Spinal cord (tissue), 10 donors: ENCODE measurements around the gene SLC2A9. TPM values are rescaled to one million over a fixed set of nuclear protein-coding genes. Genes with fewer than 3 reads are reported as not detected.

ENCODE experiments used
- DNase-seq, 6 donors: peaks; one replicate each; pipeline versions ENCODE4 v3.0.0 to v3.0.0-alpha.2; 2013 to 2015; ENCODE audit warnings: low spot score in 6 of 6, low read depth in 4 of 6
- H3K27ac ChIP-seq: one replicate; pipeline ENCODE4 v1.5.1; 2013; ENCODE audit warnings: low read depth, low read length, control low read depth
- H3K27me3 ChIP-seq: one replicate; pipeline ENCODE4 v1.6.1; 2013; ENCODE audit warnings: low read length; ENCODE audit not compliant: control insufficient read depth, insufficient read depth
- H3K36me3 ChIP-seq: one replicate; pipeline ENCODE4 v1.6.1; 2013; ENCODE audit warnings: low read length; ENCODE audit not compliant: control insufficient read depth, insufficient read depth
- H3K4me1 ChIP-seq: one replicate; pipeline ENCODE4 v1.6.1; 2013; ENCODE audit warnings: low read length; ENCODE audit not compliant: control insufficient read depth, insufficient read depth
- H3K4me3 ChIP-seq: one replicate; pipeline ENCODE4 v1.5.1; 2013; ENCODE audit warnings: low read depth, low read length, control low read depth
- H3K9me3 ChIP-seq: one replicate; pipeline ENCODE4 v1.6.1; 2013; ENCODE audit warnings: low read length; ENCODE audit not compliant: control insufficient read depth, insufficient read depth
- WGBS: methylation state at CpG from one replicate; pipeline ENCODE4 v1.1.5; 2013; ENCODE audit warnings: missing lambda C conversion rate; ENCODE audit not compliant: insufficient coverage; 5-methylcytosine and 5-hydroxymethylcytosine counted together
- polyA plus RNA-seq, 2 donors: library from polyadenylated mRNA; unstranded; fragments of 120-200 nt; gene quantifications; one replicate each; pipeline ENCODE4 v1.2.1, GENCODE V29; 2013; ENCODE audit not compliant: insufficient read length in 2 of 2
- total RNA-seq, 2 donors: library from RNA; depleted of rRNA in 1 of 2; stranded (reverse); fragments of 120-200 nt in 1 of 2; fragments of >200 nt in 1 of 2; gene quantifications; one replicate each; pipeline versions ENCODE4 v1.2.3 to v1.2.4, GENCODE V29; 2013 to 2014
- donor health status: healthy.

Gene SLC2A9
- total and polyA plus RNA-seq, 4 donors, result 2.0 to 4.4 (median 3.7) TPM

DNA sequence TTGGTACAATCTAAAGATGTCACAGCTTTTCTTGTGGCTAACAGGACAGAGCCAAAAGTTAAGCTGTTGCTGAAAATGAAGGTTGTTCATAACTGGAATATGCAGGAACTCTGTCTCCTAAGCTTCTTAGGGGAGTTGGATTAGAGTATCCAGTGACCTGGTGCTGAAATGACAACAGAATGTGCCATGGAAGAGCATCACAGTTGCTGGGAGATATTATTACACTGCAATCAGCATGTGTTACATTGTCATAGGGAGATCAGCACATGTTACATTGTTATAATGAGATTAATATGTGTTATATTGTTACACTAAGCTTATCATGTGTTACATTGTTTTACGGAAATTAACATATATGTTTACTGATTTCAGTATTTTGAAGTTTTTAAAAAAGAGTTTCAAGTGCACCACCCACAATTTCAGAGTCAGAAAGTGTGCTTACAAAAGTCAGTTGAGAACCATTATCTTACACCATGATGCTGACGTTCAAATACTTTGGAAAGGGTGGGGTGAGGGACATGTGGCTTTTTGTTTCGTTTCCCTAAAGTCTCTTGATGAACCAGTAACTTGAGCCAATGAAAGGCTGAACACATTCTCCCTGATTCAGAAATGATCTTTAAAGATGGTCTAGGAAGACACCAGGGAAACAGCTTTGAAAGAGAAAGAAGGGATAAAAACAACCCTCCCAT lies 126.5 kb downstream of the SLC2A9 start:
- Histone ChIP-seq H3K4me1 (peaks cover 6% of the 10 kb centered on the region), H3K36me3 (no peaks in the 10 kb centered on the region), H3K4me3 (no peak overlapping the region), H3K9me3 (no peaks in the 10 kb centered on the region), H3K27ac (no peak overlapping the region), H3K27me3 (no peaks in the 10 kb centered on the region)
- 40% methylated on average over 1 of the region's 3 CpGs for WGBS
- no peak for DNase-seq

DNA sequence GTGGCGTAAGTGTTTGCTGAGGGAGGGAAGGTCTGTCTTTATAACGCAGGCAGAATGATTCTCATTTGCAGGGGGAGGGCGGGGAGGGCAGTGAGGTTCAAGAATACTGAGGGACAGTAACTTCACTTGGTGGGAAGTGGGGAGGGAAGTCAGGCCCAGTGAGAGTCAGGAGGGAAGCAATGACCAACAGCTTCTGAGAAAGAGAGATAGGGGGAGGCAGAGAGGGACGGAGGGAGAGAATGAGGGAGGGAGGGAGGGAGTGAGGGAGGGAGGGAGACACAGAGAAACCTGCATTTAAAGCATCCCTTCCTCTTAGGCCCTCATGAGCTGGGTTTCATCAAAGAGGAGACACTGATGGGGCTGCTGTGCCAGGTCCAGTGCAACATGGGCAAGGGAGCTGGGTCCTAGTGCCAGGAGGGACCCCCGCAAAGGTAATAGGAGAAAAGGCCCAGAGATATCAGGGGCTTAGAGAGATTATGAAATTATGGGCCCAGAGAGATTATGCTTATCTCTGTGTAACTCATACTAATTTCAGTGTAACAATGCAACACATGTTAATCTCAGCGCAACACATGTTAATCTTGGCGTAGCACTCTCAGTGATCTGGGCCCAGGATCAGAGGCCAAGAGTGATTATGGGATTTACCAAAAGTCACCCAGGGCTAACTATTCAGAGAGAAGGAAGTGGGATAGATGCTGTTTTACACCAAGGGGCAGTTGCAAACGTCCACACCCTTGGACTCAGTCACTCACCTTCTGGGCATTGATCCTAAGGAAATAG lies 127.8 kb downstream of the SLC2A9 start:
- Histone ChIP-seq H3K27ac (no peak overlapping the region), H3K36me3 (no peaks in the 10 kb centered on the region), H3K4me3 (no peak overlapping the region), H3K27me3 (no peaks in the 10 kb centered on the region), H3K4me1 (peaks cover 2% of the 10 kb centered on the region), H3K9me3 (no peaks in the 10 kb centered on the region)
- DNase-seq, result no peak
- WGBS, result 75% methylated on average over 5 of the region's 8 CpGs

DNA sequence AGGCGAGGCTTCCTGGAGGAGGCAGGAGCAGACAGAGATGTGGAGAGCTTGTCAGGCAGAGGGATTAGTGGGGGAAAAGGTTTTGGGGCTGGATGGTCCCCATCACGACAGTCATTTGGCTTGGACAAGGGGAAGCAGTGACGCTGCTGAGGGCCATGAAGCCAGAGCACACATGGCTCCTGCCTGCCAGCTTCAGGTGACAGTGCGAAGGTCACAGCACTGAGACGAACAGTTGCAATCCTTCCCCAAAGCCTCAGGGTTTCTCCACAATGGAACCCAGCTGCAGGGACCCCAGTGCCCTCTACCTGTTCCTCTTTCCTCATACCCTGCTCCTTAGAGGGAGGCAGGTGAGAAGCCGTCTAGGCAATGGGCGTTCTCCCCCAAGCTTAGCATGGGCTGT lies 129.6 kb downstream of the SLC2A9 start:
- WGBS, result 86% methylated on average over 7 of the region's 7 CpGs
- Histone ChIP-seq H3K27me3 (no peaks in the 10 kb centered on the region), H3K9me3 (no peaks in the 10 kb centered on the region)

DNA sequence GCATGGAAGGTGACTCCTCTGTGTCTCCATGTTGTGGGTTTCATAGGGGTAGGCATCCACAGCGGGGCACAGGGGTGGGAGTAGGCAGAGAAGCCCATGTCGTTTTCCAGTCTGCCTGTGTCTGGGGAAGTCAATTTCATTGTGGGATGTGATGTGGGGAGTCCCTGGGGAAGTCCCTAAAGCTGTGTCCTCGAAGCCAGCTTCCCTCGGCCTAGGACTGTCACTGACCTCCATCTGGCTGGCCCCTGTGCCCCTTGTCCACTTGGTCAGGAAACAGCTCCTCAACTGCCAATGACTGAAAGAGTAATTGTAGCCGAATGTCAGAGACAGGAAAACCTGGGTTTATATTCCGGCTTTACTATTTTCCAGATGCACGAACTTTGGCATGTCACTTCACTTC lies 130.2 kb downstream of the SLC2A9 start:
- Histone ChIP-seq H3K4me1 (no peaks in the 10 kb centered on the region), H3K36me3 (no peaks in the 10 kb centered on the region), H3K27ac (no peak overlapping the region), H3K9me3 (no peaks in the 10 kb centered on the region), H3K27me3 (no peaks in the 10 kb centered on the region), H3K4me3 (no peak overlapping the region)
- 71% methylated on average over 5 of the region's 7 CpGs for WGBS
- DNase-seq, result no peak

More for the DNA sequence above, 129.6 kb downstream of the SLC2A9 start:
- no peaks in the 10 kb centered on the region for H3K36me3 ChIP-seq
- DNase-seq, result no peak
- H3K27ac ChIP-seq, result no peak overlapping the region
- H3K4me1 ChIP-seq, result no peaks in the 10 kb centered on the region
- no peak overlapping the region for H3K4me3 ChIP-seq

DNA sequence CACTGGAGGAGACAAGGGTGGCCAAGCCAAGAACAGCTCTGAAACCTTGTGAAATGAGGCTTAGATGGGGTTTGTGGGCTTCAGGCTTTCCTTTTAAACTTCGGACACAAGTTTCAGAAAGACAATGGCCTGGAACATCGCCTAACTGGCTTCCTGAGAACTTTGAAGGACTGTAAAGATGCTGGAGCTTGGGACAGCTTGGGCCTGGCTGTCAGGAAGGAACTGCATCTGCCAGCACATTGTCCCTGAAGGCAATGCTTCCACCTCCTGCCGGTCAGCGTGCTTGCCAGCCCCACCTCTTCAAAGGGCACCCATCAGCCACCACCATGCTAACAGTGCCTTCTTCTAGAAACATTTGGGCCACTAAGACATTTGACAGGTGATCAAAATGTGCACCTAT lies 132.0 kb downstream of the SLC2A9 start:
- DNase-seq, result no peak
- Histone ChIP-seq H3K9me3 (no peaks in the 10 kb centered on the region), H3K27me3 (no peaks in the 10 kb centered on the region), H3K36me3 (no peaks in the 10 kb centered on the region), H3K27ac (no peak overlapping the region), H3K4me1 (no peaks in the 10 kb centered on the region), H3K4me3 (no peak overlapping the region)
- WGBS, result 85% methylated on average over 4 of the region's 4 CpGs

DNA sequence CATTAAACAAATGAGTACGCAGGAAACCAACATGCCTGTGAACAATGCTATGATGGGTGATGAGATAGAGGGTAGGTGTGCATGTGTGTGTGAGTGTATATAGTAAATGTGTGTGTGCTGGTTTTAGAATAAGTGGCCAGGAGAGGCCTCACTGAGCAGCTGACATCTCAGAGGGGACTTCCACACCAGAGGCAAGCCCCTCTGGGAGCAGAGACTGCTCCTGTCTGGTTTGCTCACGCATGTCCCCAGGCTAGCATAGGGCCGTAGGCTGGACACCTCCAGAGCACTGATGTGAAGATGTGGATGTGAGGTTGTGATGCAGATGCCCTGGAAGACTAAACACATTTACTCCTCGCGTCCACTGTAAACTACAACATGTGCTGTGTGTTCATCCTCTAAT lies 135.3 kb downstream of the SLC2A9 start:
- Histone ChIP-seq H3K9me3 (no peaks in the 10 kb centered on the region), H3K27me3 (no peaks in the 10 kb centered on the region), H3K36me3 (no peaks in the 10 kb centered on the region), H3K4me1 (peaks cover 2% of the 10 kb centered on the region), H3K27ac (no peak overlapping the region), H3K4me3 (no peak overlapping the region)
- 100% methylated on average over 1 of the region's 5 CpGs for WGBS
- no peak for DNase-seq

DNA sequence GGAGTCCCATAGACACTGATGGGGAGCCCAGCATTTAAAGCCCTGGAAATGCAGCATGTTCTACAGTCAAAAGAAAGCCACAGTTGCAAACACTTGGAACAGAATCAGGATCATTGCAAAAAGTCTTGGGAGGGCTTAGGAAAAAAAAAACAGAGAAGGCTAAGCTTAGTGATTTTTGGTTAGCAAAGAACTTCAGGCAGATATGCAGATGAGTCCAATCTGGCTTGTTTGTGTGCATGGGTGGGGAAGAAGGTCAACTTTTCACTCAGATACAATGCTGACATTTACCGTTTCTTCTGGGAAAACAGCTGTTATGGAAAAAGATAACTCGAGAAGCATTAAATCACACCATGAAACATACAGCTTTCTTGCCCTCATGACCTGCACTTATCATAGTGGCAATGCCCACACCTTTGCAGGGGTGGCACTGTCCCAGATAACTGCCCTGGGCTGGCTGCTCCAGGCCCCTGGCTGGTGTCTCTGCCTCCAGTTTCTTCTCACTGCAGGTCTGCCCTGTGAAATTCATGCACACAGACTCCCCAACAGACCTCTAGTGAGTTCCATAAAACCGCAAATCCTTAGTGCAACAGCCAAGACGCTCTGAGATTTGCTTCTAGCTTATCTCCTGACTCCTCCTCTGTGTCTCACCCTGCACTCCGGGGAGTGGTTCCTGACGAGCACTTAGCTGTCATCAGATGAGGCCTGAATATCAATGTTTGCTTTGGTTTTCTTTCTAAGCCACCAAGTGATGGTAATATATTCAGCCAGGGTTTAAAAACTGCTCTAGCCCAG lies 140.7 kb downstream of the SLC2A9 start:
- no peak overlapping the region for H3K27ac ChIP-seq
- no peaks in the 10 kb centered on the region for H3K9me3 ChIP-seq
- DNase-seq, result peak in 1 of 6 donors; percentile 20
- H3K36me3 ChIP-seq, result no peaks in the 10 kb centered on the region
- H3K4me3 ChIP-seq, result no peak overlapping the region
- H3K4me1 ChIP-seq, result peaks cover 11% of the 10 kb centered on the region
- WGBS, result 61% methylated on average over 4 of the region's 6 CpGs
- no peaks in the 10 kb centered on the region for H3K27me3 ChIP-seq

DNA sequence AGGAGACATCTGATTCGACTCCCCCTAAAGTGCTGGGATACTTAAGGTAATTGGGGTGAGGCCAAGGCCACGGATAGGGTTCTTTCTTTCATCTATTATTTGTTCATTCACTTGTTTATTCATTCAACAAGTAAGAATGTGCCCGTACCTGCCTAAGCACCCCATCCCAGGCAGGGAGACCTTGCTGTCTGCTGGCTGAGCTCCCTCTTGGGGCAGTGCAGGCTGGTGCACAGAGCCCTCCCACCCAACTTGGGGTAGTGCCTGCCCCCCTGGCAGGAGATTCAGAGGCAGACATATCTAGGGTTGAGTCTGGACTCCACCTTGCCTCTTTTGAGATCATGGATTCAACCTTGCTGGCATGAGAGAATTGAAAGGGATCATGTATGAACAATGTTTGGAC lies 144.2 kb downstream of the SLC2A9 start:
- no peak overlapping the region for H3K27ac ChIP-seq
- H3K4me3 ChIP-seq, result no peak overlapping the region
- H3K36me3 ChIP-seq, result no peaks in the 10 kb centered on the region
- H3K4me1 ChIP-seq, result peaks cover 11% of the 10 kb centered on the region
- no peaks in the 10 kb centered on the region for H3K9me3 ChIP-seq
- H3K27me3 ChIP-seq, result no peaks in the 10 kb centered on the region
- DNase-seq, result no peak
- 75% methylated on average over 1 of the region's 3 CpGs for WGBS

DNA sequence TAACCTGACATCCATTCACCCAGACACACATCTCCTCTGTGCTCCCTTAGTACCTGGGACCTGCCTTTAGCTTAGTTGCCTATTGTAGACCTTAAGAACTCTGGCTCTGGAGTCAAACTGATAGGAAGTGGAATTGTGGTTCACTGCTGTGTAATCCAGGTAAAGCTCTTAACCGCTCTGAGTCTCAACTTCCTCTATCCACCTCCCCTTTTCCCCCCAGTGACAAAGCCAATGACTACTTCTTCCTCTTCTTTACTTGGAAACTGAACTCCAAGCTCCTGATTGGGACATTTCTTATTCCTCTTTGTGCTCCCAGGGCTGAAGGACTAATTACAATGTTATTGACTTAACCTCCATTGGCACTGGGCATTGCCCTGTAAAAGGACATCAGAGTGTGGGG lies 145.8 kb downstream of the SLC2A9 start:
- H3K36me3 ChIP-seq, result no peaks in the 10 kb centered on the region
- H3K9me3 ChIP-seq, result no peaks in the 10 kb centered on the region
- peaks cover 4% of the 10 kb centered on the region for H3K4me1 ChIP-seq
- 88% methylated on average over 1 of the region's 1 CpG for WGBS
- no peak overlapping the region for H3K4me3 ChIP-seq
- no peak overlapping the region for H3K27ac ChIP-seq
- H3K27me3 ChIP-seq, result no peaks in the 10 kb centered on the region
- DNase-seq, result no peak
